ENCODE measurements around the gene BHMT.
A peak's percentile ranks its signal among the peaks of the same experiment; 100 is the strongest.

DNA sequence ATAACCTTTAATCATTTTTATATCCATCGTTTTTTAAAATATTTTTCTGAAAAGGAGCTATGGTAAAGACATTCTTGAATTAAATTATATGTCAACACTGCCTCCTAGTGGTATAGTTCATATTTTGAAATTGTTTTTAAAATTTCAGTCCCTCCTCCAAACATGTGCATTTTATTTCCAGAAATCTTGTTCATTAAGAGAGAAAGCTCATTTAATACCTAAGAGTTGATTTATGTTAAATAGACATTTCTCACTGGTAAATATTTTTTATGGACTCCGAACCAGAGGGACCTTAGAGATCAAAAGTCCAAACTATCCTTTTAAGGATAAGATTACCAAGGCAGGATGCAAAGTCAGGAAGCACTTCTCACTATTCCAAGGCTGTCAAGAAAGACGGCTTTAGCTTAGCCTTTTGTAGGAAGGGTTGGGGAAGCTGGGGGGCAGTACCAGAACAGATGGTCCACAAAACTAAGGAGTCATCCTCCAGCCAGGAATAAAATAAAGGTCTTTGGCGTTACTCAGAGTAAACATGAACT, 21.6 kb downstream of the BHMT start:
- TF ChIP-seq CTCF (conservative IDR thresholded peaks at IDR 0.05; ENCODE audit: low read depth in 2 of 2) (peak in 1 of 2 experiments; percentile 70; a peak in 3 of 4 replicates), EZH2 (IDR thresholded peaks at IDR 0.05; ENCODE audit: low read depth, unreplicated experiment) (no peak), JUNB (IDR thresholded peaks at IDR 0.05; ENCODE audit: unreplicated experiment) (no peak)

Measured in GM23338 (cell line).